NCI-H524 treated with DMSO at 0.1 percent for 48 hours (cell line): ENCODE results near the gene IFNL3.
"Not testable (repeated sequence)": the region's sequence is repeated elsewhere in the genome, so short reads cannot be mapped to it uniquely, and the experiment has no call there.

ENCODE experiments used
- DNase-seq: peaks from one replicate; lab custom pipeline; 2025; lab: John Stamatoyannopoulos, UW

Gene IFNL3

DNA sequence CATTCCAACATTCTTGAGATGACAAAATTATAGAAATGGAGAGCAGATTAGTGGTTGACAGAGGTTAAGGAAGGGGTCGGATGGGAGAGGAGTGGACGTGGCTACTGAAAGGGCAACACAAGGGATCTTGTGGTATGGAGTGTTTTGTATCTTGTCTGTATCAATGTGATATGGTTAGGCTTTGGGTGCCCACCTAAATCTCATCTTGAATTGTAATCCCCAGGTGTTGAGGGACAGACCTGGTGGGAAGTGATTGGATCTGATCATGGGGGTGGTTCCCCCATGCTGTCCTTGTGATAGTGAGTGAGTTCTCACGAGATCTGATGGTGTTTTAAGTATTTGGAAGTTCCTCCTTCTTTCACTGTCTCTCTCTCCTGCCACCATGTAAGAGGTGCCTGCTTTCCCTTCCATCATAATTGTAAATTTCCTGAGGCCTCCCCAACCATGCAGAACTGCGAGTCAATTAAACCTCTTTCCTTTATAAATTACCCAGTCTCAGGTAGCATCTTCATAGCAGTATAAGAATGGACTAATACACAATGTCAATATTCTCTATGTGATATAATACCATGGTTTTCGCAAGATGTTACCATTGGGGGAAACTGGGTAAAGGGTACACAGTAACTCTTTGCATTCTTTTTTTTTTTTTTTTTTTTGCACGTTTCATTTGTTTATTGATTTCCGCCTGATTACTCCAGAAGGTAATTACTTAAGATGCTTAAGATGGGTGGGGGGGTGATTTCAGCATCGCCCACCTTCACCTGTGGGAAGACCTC, 8.8 kb upstream of the IFNL3 start:
- DNase-seq = no peak

DNA sequence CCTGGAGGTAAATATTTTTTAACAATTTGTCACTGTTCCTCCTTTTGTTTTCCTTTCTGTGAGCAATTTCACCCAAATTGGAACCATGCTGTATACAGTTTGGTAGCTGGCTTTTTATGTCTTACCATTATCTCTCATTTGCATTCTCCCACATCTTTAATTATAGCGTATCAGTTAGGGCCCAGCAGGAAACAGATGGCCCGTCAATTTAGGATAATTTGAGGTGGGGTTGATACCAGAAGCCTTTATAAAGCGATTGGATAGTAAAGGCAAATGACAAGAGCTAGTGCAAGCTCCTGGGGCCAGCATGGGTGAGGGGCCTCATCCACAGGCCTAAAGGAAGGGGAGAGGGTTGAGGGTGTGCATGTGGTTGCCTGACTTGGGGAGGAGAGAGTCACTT, 7.7 kb upstream of the IFNL3 start:
- no peak for DNase-seq

DNA sequence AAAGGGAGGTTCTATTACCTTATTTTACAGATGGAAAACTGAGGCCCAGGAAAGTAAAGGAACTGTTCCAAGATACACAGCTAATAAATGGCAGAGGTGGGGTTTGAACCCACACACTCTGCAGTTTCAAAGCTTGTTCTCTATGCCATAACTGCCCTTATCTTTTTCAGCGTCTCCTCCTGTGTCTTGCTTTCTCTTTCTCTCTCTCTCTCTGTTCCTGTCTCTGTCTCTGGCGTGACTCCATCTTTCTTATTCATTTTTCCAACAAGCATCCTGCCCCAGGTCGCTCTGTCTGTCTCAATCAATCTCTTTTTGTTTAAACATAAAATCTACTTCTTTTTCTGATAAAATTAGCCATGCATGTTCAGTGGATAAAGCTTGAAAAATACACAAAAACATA, 7.0 kb upstream of the IFNL3 start:
- DNase-seq = no peak

DNA sequence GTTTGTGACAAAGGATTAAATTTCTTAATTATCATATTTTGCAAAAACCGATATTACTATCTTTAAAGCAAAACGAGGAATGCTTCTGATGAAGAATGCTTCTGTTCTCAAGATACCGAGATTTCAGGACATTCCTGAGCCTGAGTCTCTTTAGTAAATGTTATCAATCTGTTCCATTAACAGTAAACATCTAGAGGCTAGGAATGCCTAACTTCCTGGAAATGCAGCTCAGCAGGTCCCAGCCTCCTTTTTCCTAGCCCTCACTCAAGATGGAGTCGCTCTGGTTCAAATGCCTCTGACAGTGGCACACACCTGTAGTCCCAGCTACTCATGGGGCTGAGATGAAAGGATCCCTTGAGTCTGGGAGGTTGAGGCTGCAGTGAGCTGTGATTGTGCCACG, 6.3 kb upstream of the IFNL3 start:
- no peak for DNase-seq

DNA sequence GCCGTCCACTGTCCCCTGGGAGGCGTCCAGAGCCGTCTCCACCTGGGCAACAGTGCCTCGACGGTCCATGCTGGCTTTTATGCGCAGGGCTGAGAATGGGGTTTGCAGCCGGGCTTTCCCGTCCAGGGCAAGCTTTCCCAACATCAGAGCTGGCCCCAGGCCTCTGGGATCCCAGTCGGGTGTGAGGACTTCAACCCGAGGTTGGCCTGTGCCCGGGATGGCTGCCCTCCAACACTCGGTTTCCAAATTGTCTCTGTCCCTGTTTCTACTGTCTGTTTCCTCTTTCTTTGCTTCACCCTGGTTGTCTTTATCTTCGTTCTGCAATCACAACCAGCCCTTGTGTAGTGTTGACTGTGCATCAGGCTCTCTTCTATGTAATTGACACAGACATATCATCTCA, 4.0 kb upstream of the IFNL3 start, which contains the start of gene IFNL4:
TSS of gene IFNL4 (minus strand) at position 51 of the 400 bp plus-strand sequence.
- no peak for DNase-seq

DNA sequence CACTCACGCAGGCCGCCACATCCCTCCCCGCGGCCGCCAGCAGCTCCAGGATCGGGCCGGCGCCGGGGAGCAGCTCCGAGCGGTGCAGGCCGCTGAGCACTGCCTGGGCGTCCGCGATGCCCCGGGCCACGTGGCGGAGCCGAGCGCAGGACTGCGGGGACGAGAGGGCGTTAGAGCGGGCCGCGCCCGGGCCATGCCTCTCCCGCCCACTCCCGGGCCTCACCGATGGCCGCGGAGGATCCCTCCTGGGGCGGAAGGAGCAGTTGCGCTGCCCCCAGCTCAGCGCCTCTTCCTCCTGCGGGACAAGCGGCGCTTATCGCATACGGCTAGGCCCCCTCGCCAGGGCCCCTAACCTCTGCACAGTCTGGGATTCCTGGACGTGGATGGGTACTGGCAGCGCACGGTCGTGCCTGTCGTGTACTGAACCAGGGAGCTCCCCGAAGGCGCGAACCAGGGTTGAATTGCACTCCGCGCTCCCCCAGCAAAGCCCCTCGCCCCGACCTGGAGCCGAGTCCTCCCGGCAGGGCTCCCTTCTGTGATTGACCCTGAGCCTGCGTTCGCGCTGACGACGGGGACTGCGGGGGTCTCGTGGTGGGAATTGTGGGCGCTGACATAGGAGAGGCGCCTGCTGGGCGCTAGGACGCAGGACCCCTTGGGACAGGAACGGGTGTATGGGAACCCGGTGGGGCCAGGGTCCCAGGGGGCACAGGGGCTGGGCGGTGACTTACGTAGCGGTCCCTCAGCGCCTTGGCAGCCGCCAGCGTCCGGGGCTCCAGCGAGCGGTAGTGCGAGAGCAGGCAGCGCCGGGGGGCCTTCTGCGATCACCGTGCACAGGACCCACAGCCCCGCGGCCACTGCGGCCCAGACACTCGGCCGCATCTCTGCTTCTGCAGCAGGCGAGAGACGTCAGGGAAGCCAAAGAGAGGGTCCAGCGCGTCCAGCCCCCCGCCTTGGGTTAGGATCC, 3.2 kb upstream of the IFNL3 start:
- no peak for DNase-seq

DNA sequence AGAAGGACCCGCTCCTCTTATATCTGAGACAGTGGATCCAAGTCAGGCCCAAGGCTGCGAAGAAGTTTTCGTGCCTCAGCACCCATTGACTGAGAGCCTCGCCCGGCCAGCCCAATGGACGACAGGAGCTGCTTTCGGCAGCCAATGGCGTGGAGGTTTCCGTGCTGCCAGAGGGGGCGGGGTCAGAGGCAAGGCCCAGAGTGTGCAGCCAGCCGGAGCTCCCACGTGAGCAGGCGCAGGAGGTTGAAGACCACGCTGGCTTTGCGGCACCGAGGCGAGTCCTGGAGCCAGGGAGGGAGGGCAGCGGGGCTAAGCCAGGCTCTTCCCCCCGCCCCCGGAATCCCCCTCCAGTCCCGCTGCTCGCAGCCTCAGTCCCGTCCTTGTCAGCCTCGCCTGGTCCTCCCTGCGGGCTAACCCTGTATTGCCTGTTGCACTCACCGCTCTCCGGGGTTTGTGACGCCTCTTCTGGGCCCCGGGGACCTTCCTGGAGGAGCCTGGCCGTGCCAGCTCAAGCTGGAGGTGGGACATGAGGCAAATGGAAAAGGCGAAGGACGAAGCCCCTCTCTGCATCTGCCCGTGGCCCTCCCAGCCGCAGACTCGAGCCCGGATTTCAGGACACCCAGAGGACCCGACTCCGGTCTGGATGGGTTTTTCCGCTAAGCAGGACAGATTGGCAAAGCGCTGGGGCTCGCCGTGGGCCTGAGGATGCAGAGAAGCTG, 2.3 kb upstream of the IFNL3 start:
- DNase-seq = peak; percentile 18

DNA sequence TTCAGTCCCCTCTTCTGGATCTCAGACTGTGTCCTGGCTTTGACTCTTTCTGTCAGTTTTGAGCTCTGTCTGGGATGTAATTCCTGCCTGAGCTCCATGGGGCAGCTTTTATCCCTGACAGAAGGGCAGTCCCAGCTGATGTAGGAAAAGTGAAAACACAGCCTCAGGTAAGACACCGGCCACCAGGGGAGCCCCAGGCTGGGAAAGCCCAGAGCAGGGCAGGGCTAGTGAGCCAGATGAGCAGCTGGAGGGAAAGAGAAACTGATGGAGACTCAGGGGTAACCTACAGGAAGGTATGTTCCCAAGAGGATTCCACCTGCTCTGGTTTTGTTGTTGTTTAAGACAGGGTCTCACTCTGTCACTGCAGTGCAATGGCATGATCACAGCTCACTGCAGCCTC, 360 bp upstream of the IFNL3 start:
- not testable (repeated sequence) for DNase-seq

DNA sequence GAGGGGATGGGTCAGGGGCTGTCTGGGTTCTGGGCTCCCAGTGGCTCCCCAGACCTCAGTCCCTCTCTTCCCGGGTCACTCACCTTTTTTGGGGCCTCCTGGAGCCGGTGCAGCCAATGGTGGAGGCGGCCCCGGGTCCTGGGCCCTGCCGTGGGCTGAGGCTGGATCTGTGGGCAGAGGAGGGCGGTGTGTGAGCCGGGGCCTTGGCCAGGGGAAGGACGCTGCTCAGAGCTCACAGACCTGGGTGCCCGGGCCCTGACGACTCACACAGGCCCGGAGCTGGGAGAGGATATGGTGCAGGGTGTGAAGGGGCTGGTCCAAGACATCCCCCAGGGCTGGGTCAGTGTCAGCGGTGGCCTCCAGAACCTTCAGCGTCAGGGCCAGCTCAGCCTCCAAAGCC, 1.1 kb downstream of the IFNL3 start:
- DNase-seq = not testable (repeated sequence)

DNA sequence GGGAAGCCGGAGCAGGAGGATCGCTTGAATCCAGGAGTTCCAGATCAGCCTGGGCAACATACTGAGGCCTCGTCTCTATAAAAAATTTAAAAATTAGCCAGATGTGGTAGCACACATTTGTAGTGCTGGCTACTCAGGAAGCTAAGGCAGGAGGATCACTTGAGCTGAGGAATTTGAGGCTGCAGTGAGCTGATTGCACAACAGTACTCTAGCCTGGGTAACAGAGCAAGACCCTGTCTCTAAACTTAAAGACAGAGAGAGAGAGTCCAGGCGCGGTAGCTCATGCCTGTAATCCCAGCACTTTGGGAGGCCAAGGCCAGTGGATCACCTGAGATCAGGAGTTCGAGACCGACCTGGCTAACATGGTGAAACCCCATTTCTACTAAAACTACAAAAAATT, 4.4 kb downstream of the IFNL3 start:
- DNase-seq = no peak

DNA sequence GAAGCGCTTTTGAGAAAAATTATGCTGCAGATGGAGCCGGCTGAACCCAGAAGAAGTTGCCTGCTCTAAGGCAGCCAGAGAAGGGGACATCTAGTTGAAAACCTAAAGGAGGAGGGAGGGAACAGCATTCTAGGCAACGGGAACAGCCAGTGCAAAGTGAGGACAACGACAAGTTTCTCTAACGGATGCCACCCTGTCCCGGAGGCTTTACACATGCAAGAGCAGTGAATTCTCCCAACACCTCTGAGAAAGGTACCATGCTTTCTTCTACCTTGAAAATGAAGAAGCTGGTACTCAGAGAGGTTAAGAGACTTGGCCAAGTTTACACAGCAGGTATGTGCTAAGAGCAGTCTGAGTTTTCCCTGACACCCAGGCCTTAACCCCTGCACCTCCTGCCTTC, 5.9 kb downstream of the IFNL3 start:
- DNase-seq = no peak

DNA sequence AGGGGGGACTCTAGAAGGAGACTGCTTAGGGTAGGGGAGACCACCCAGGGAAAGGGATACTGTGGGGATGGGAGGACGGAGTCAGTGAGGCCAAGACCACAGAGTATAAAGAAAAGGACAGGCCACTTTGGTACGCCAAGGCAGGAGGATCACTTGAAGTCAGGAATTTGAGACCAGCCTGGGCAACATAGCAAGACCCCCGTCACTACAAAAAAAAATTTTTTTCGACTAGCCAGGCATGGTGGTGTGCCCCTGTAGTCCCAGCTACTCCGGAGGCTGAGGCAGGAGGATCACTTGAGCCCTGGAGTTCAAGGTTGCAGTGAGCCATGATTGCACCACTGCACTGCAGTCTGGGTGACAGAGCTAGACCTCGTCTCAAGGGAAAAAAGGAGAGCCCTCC, 6.6 kb downstream of the IFNL3 start:
- no peak for DNase-seq

DNA sequence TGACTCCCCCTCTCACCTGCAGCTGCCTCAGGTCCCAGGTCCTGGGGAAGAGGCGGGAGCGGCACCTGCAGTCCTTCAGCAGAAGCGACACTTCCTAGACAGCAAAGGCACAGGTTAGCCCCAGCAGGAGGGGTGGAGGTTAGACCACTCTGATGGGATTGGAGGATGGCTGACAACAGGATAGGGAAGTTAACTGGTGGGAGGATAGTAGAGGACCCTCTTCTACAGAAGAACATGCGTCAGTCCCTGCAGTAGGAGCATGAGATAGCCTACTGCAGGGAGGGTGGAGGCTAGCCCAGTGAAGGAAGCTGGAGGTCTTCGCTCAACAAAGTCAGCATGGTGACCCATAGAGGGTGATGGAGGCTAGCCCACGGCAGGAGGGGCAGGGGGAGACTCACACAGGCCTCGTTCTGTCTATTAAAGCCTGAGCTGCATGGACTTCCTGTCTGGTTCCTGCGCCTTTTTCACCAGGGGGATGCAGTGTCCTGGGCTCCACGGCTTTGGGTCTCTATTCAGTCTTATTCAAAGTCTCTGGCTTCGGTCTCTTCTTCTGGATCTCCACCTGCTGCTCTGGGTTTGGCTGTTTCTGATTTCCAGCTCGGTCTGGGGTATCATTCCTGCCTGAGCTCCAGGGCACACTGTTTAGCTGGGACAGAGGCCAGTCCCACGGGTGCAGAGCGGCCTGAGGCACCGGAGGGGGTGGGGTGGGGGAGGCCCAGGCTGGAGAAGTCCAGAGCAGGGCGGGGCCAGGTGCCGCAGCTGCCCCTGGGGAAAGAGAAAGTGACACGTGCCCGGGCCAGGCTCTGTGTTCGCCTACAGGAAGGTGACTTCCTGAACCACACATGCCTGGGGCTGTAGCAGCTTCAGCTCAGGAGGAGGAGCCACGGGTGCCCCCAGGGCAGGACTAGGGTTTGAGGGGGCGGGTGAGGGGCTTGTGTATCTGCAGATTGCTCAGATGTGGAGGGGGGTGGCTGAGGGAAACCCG, 7.3 kb downstream of the IFNL3 start:
- no peak for DNase-seq

DNA sequence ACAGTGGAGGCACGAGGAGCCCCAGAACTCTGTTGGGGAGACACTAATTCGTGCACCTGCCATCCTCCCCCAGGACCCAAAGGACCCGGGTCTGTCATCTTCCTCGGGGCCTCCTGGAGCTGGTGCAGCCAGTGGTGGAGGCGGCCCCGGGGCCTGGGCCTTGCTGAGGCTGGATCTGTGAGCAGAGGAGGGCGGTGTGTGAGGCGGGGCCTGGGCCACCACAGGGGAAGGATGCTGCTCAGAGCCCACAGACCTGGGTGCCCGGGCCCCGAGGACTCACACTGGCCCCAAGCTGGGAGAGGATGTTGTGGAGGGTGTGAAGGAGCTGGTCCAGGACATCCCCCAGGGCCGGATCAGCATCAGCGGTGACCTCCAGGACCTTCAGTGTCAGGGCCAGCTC, 8.3 kb downstream of the IFNL3 start:
- no peak for DNase-seq

DNA sequence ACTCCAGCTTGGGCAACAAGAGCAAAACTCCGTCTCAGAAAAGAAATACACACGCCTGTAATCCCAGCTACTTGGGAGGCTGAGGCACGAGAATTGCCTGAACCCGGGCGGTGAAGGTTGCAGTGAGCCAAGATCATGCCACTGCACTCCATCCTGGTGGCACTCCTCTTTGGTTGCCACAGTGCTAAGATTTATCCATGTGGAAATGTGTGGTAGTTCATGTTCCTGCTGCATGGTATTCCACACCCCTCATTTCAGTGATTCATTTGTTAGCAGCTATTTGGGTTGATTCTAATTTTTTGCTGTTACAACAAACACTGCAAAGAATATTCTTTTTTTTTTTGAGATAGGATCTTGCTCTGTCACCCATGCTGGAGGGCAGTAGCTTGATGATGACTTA, 12.1 kb downstream of the IFNL3 start:
- DNase-seq = no peak

DNA sequence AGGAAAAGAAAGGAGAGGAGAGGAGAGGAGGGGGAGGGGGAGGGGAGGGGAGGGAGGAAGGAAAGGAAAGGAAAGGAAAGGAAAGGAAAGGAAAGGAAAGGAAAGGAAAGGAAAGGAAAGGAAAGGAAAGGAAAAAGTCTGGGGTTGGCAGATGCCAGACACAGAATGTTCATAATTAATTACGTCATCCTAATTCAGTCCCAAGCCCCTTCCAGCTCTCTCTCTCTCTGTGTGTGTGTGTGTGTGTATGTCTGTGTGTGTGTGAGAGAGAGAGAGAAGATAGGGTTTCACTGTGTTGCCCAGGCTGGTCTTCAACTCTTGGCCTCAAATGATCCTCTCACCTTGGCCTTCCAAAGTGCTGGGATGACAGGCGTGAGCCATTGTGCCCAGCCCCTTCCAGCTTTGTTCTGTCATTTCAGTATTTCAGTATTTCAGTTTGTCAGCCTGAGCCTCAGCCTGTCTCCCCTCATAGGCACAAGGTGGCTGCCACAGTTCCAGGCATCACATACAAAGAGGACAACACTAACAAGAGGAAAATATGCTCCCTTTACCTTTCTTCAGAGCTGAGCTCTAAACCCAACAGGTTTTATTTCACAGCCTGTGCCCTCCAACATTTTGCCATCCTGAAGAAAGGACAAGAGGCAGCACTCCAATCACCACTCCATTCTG, 14.6 kb downstream of the IFNL3 start:
- no peak for DNase-seq

DNA sequence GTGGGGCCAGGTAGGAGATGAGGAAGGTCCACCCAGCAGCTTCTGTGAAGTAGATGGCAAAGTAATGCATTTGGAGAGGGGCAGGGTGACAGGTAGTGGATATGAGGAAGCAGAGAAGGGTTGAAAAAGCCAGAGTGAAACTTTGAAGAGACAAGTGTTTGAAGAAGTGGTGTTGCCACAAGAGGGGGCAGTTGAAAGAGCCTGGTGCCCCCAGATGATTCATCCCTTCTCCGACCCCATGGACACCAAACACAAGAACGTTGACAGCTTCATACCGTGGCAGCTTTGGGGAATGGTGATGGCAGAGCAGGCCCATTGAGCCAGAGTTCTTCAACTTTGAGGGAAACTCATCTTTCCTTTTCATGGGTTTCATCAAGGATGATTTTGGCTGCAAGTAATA, 19.9 kb downstream of the IFNL3 start:
- no peak for DNase-seq

DNA sequence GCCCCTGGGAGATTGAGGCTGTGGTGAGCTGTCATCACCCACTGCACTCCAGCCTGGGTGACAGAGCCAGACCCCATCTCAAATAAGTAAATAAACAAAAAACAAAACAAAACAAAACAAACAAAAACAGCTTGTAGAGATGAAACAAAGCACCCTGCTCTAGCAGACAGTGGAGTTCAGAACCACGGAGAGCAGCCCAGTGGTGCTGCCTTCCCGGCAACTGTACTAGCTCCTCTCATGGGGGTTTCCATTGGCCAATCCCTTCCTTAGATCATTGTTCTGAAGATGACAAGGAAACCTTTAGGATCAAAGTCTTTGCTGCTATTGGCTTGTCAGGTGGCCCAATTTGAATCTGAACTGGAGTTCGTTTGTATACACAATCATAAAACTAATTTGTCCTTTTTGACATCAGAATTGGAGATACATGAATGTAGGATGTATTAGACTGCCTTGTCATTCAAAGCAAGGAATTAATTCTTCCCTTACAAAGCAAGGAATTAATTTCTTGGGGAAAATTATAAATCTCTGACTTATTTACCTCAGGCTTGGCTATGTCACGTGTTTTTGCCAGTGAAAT, 21.0 kb downstream of the IFNL3 start:
- DNase-seq = no peak

DNA sequence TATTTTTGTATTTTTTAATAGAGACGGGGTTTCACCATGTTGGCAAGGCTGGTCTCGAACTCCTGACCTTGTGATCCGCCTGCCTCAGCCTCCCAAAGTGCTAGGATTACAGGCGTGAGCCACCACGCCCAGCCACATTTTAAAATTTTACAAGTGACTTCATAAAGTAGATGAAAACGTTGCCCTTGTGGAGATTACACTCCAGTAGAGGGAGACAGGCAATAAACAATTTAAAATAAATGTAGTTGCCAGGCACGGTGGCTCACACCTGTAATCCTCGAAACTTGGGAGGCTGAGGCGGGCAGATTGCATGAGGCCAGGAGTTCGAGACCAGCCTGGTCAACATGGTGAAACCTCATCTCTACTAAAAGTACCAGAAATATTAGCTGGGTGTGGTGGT, 25.7 kb downstream of the IFNL3 start:
- not testable (repeated sequence) for DNase-seq
